DMS 273 (cell line): Measurements from ENCODE around the gene CARD8.

Experiments
- DNase-seq: peaks from one replicate; lab custom pipeline; 2025; ENCODE audit not compliant: unreplicated experiment; lab: John Stamatoyannopoulos, UW

Gene CARD8

GRCh38 chr19:48174445-48175030, 81.2 kb downstream of the CARD8 start:
- no peak for DNase-seq

DNA sequence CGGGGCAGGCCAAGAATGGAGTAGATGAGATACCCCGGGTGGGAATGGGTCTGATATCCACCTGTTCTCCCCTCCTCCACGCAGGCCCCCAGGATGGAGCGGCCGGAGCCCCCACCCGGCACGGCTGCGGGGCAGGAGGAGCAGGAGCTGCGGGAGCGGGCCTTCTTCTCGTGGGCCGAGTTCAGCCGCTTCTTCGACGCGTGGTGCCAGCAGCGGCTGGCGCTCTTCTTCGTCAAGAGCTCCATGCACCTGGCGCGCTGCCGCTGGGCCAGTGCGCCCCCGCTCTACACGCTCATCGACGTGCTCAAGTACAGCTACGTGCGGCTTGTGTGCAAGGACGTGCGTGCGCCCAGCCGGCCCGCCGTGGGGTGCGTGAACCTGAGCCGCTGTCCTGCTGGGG, 84.0 kb downstream of the CARD8 start:
- DNase-seq: no peak

DNA sequence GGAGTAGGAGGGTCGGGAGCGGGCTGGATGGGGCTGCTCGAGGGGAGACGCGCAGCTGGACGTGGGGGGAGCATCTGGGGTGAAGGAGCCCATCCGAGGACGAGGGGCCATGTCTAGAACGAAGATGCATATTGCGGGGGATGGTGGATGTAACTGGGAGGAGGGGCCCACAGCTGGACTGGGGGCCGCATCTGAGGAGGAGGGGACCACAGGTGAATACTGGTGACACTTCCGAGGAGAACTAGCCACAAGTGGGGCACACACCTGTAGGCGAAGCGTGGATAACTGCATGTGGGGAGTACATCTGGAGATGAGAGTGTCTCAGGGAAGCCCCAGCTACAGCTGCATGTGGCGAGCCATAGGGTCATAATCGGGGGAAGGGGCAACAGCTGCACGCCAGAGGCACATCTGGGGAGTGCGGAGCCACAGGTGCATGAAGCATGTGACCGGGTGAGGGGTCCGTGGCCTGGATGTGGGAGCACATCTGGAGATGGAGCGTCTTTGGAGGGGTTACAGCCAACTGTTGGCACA, 84.8 kb downstream of the CARD8 start:
- no peak for DNase-seq

DNA sequence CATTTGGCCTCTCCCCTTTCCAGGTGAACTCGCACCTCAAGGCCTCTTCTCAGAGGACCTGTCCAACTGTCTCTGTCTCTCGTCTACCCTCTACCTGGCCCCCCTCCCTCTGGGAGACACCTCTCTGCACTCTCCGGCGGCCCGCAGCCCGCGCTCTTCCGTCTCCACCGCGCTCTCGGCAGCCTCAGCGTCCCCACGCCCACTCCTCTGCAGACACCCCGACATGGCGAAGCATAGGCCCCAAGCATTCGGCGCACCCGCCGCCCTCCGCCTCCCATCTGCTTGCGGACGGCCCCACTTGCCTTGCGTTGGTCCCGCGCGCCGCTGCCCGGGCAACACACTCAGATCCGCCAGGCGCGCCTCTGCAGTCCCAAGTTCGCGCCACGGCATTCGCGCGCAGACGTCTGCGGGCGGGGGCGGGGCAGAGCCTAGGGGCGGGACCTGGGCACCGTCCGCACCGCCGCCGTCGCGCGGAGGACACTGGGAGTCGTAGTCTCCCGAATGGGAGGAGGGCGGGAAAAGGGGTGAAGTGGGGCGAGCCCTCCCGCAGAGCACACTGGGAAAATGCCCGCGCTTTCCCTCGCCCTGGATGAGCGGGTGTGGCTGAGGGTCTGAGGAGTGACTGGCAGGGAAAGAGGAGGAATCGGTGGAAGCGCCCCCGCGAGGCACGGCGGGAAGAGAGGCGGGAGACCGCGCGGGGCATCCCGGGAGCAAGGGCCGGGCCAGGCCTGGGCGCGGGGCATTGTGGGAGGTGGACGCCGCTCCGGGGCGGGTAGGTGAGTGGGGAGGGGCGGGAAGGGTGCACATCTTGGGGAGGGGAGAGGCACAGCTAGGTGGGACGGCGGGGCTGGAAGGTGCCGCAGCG, 85.5 kb downstream of the CARD8 start, which contains the start of the genes LIG1 and ZSWIM9:
LIG1 (minus strand) TSS at position 406 of the 865 bp plus-strand sequence. CDS start 4,778 bp downstream, outside the sequence.
ZSWIM9 (plus strand) TSS at position 742 of the 865 bp plus-strand sequence. CDS start 1,123 bp downstream, outside the sequence.
- DNase-seq: peak; percentile 98

DNA sequence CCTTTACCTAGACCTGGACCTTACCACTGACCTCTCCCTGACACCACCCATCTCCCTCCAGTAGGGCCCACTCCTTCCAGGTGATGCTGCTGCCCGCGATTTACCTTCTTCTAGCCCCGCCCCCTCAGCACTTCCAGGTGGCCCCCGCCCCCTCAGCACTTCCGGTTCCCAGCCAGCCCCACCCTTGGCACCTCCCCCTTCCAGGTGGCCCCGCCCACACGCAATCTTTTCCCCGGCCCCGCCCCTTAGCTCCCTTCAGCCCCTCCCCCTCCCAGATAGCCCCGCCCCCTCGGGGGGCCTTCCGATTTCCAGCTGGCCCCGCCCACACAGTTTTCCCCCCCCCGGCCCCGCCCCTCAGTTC, 86.2 kb downstream of the CARD8 start:
- peak; percentile 79 for DNase-seq

DNA sequence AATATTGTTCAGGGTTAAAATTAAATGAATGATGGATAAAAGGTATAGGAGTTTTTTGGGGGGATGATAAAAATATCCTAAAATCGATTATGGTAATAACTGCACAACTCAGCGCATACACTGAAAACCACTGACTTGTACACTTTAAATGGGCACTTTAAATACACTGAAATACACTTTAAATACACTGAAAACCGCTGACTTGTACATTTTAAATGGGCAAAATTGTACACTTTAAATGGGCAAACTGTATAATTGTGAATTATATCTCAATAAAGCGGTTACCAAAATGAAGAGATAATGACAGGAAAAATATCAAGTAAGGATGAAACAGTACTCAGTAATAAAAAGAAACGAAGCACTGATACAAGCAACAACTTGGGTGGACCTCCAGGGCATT, 87.0 kb downstream of the CARD8 start:
- no peak for DNase-seq

DNA sequence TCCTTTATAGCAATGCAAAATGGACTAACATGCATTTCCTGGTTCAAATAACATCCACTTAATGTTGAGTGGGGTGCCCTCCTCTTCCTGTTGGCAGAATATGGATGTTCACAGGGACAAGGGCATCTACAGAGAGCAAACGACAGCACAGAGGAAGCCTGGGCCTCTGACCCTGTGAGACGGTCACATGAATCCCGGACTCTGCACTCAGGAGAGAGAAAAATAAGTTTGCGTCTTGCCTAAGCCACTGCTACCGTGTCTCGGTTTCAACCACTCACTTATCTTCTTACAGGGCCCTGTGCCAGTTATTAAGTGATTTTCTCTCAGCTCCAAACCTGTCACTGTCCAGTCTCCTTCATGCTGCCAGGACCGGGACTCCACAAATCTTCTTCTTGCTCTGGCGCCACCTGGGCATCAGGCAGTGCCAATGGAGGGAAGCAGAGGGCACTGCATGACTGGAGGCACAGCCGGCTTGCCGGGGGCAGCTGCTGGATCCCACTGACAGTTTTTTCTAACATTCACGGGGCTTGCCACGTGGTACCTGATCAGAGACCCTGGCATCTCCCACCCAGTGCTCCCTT, 97.4 kb downstream of the CARD8 start:
- no peak for DNase-seq
